ENCODE data around the gene MYL4. TPM values are rescaled to one million over a fixed set of nuclear protein-coding genes. Genes with fewer than 3 reads are reported as not detected.

Gene MYL4
- total RNA-seq = not detected in 2 replicates

GRCh38 chr17:47208744-47209488 lies at the start of gene MYL4:
TSS of gene MYL4 (plus strand) at chr17:47209348. CDS start at chr17:47209423, 75 bp downstream.

DNA sequence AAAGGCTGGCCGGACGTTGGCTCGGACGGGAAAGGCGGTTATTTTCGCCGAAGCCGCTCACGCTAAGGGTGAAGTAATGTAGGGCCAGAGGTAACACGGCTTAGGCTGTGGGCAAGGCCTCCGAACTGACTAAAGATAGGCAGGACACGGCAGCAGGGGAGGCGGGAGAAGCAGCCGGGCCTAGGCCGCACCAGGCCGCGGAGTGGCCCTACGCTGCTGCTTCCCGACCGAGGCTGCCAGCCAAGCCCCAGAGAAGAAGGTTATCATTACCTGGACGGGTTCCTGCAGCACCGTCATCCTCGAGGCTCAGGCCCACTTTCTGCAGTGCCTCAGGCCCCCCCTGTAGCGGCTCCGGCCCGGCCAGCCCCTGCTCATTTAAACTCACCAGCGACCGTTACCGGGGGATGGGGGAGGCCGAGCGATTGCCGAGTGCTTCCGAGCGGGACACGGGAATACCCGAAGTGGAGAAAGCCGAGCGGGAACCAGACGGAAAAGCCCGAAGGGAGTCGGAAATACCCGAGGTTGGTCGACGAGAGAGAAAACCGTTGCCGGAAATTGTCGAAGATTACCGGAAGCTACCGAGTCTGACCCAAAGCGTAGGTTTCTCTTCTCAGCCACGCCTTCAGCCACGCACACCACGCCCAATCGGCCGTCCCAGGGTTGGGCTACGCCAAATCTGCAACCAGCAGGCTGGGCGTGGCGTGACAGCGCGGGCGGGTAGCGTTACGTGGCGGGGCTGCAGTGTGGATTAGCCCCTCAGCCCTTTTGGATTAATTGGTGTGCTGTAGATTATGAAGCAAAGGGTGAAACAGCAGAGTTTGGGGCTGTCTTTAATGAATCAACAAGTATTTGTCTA lies 20.0 kb upstream of the MYL4 start, which contains the start of gene CDC27:
Gene CDC27 (minus strand): TSS at position 420 of the 856 bp plus-strand sequence. CDS start 123 bp downstream, at position 297.

GRCh38 chr17:47253541-47254402 lies 44.6 kb downstream of the MYL4 start, which contains the start of gene ITGB3:
TSS of gene ITGB3 (plus strand) at chr17:47253827. CDS start at chr17:47253862, 35 bp downstream.

Other genes starting within 250 kb of the MYL4 start
- gene RPRML, start 230.1 kb upstream of the MYL4 start, total RNA-seq = not detected in 2 replicates
- gene CDC27, start 20.1 kb upstream of the MYL4 start, total RNA-seq = 40.7 and 60.3 TPM in 2 replicates
- 0.23 and 0.42 TPM in 2 replicates for gene ITGB3, start 44.5 kb downstream of the MYL4 start, total RNA-seq
- 2.8 and 5.2 TPM in 2 replicates for gene EFCAB13, start 114.6 kb downstream of the MYL4 start, total RNA-seq